BJ (cell line): ENCODE results near the gene ATG2B. TPM values are rescaled to one million over a fixed set of nuclear protein-coding genes. Genes with fewer than 3 reads are reported as not detected.

Experiments
- CTCF ChIA-PET: fragments of 350-600 bp; formaldehyde crosslinking; extraction: SDS; loops from one replicate; lab custom pipeline; 2021; ENCODE audit warnings: antibody characterized with exemption, inconsistent platforms; lab: Yijun Ruan, JAX
- POLR2A ChIA-PET: fragments of 300-600 bp; sonication (Branson Sonifier 250); formaldehyde crosslinking; extraction: SDS; loops from one replicate; lab custom pipeline; 2021; ENCODE audit warnings: antibody characterized with exemption; lab: Charles Lee
- DNase-seq: peaks from one replicate; pipeline ENCODE4 v3.0.0-alpha.2; 2011; ENCODE audit warnings: low read depth
- H3K27me3 ChIP-seq: 2 replicates; pipeline ENCODE4 v1.6.0; 2011; ENCODE audit warnings: low read length; ENCODE audit not compliant: control insufficient read depth, insufficient read depth
- H3K36me3 ChIP-seq: 2 replicates; pipeline ENCODE4 v1.5.1; 2011; ENCODE audit warnings: low read length; ENCODE audit not compliant: control insufficient read depth, insufficient read depth
- H3K4me3 ChIP-seq: 2 replicates; pipeline ENCODE4 v1.5.1; 2011; ENCODE audit warnings: low read depth, mild to moderate bottlenecking, control low read depth, low read length
- polyA plus RNA-seq: library from polyadenylated mRNA; depleted of rRNA; stranded (reverse); fragments of >200 nt; gene quantifications from 2 replicates; pipeline ENCODE4 v1.2.3, GENCODE V29; 2011
- TF ChIP-seq, protein P1 (sequence below): IDR thresholded peaks from 2 replicates; pipeline ENCODE4 v1.5.1; 2011; ENCODE audit warnings: low read depth, mild to moderate bottlenecking, control low read depth, inconsistent platforms, low read length, moderate library complexity; ENCODE audit not compliant: insufficient read depth

The ATG2B gene
- polyA plus RNA-seq, 1 experiment = 11.6 TPM

DNA sequence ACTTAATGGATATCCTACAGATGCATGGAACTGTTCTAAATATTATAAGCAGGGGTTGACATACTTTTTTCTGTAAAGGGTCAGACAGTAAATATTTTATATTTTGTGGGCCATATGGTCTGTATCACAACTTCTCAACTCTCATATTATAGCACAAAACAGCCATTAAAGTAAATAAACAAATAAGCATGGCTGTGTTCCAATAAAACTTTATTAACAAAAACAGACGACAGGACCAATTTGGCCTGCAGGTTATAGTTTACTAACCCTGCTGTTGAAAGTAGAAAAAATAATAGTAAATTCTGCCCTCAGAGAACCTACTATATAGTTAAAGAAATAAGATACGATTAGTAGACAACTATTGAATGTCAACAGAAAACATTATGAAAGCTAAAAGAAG, 17.5 kb downstream of the ATG2B start:
- Histone ChIP-seq H3K4me3 (no peak overlapping the region), H3K27me3 (no peaks in the 10 kb centered on the region), H3K36me3 (peaks cover 2% of the 10 kb centered on the region; the same call in 1 of the 2 replicates)
- CTCF ChIA-PET = no interaction called here
- POLR2A ChIA-PET = no interaction called here
- DNase-seq = no peak
- TF ChIP-seq, protein P1, sequence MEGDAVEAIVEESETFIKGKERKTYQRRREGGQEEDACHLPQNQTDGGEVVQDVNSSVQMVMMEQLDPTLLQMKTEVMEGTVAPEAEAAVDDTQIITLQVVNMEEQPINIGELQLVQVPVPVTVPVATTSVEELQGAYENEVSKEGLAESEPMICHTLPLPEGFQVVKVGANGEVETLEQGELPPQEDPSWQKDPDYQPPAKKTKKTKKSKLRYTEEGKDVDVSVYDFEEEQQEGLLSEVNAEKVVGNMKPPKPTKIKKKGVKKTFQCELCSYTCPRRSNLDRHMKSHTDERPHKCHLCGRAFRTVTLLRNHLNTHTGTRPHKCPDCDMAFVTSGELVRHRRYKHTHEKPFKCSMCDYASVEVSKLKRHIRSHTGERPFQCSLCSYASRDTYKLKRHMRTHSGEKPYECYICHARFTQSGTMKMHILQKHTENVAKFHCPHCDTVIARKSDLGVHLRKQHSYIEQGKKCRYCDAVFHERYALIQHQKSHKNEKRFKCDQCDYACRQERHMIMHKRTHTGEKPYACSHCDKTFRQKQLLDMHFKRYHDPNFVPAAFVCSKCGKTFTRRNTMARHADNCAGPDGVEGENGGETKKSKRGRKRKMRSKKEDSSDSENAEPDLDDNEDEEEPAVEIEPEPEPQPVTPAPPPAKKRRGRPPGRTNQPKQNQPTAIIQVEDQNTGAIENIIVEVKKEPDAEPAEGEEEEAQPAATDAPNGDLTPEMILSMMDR = no peak

DNA sequence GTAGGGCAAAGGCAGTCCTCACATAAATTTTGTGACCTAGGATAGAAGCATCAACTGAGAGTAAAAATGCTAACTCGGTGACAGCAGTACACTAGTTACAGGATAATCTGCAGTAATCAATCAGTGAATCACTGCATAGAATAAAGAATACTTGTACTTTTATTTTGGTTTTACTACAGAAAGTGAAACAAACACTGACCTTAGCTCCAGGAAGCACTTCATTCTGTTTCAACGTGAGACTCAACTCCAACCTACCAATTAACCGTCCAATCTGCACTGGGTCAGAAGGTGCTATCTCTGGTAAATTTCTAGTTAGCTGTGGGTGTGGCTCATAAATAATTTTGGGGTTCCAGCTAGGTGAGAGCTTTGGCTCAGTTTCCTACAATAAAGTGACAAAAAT, 21.8 kb downstream of the ATG2B start:
- CTCF ChIA-PET = no interaction called here

DNA sequence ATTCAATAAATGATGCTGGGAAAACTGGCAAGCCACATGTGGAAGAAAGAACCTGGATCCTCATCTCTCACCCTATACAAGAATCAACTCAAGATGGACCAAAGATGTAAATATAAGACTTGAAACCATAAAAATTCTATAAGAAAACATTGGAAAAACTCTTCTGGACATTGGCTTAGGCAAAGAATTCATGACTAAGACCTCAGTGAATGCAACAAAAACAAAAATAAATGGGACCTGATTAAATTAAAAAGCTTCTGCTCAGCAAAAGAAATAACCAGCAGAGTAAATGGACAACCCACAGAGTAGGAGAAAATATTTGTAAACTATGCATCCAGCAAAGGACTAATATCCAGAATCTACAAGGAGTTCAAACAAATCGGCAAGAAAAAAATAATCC, 24.6 kb downstream of the ATG2B start:
- TF ChIP-seq, protein P1 = no peak

More for the DNA sequence above, 21.8 kb downstream of the ATG2B start:
- H3K4me3 ChIP-seq = no peak overlapping the region
- H3K36me3 ChIP-seq = no peaks in the 10 kb centered on the region
- TF ChIP-seq, protein P1 = no peak
- POLR2A ChIA-PET = no interaction called here
- no peaks in the 10 kb centered on the region for H3K27me3 ChIP-seq
- DNase-seq = no peak

DNA sequence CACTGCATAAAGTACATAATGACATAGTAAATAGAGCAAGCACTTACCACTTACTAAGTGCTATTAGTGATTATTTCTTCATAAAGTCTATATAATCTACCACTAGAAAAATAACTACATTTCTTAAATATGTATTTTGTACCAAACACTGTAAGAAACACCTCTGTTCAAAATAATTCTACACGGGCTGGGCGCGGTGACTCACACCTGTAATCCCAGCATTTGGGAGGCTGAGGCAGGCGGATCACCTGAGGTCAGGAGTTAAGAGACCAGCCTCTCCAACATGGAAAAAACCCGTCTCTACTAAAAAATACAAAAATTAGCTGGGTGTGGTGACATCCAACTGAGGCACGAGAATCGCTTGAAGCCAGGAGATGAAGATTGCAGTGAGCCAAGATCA, 38.9 kb downstream of the ATG2B start:
- no peak for DNase-seq
- H3K27me3 ChIP-seq = no peaks in the 10 kb centered on the region
- H3K4me3 ChIP-seq = no peak overlapping the region
- ChIA-PET CTCF (no interaction called here), POLR2A (no interaction called here)
- TF ChIP-seq, protein P1 = no peak
- peaks cover 4% of the 10 kb centered on the region for H3K36me3 ChIP-seq

More for the DNA sequence above, 24.6 kb downstream of the ATG2B start:
- POLR2A ChIA-PET = no interaction called here
- no peak overlapping the region for H3K4me3 ChIP-seq
- CTCF ChIA-PET = no interaction called here
- no peaks in the 10 kb centered on the region; the same call in 1 of the 2 replicates for H3K36me3 ChIP-seq
- no peaks in the 10 kb centered on the region for H3K27me3 ChIP-seq
- no peak for DNase-seq

DNA sequence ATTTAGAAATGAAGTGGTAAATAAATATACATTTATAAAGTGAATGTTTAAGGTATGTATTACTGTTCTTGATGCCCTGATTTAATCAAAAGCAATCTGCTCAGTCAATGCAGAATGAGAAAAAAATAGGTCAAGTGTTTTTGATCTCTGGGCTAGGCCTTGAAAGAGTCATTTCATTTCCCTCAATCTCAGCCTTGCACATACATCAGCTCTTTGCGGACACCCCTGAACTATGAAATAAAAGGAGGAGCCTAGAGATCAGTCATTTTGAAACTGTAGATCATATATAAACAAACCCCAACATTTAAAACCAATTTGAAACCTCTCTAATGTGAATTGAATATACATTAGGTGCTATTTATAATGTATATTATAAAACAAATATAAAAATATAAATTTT, 42.5 kb downstream of the ATG2B start:
- TF ChIP-seq, protein P1 = no peak
- DNase-seq = no peak
- POLR2A ChIA-PET = no interaction called here
- Histone ChIP-seq H3K4me3 (no peak overlapping the region), H3K27me3 (no peaks in the 10 kb centered on the region), H3K36me3 (peaks cover 10% of the 10 kb centered on the region)
- CTCF ChIA-PET = interaction anchor here (1.2 kb wide), 1 partner anchor 11 kb away, joined by 4 read pairs; no protein-coding TSS in a partner anchor
